HS-27A (cell line): ENCODE data around the gene RPL38.

Source experiments
- DNase-seq: peaks from one replicate; pipeline ENCODE4 v3.0.0-alpha.2; 2012; ENCODE audit warnings: low read depth, missing footprints

Gene RPL38

GRCh38 chr17:74211141-74211911 is 7.8 kb downstream of the RPL38 start:
- DNase-seq = no peak

- DNase-seq = no peak
Measured at GRCh38 chr17:74211912-74212208, 8.4 kb downstream of the RPL38 start.

- no peak for DNase-seq
Measured at GRCh38 chr17:74212209-74212912, 8.9 kb downstream of the RPL38 start.

GRCh38 chr17:74212913-74213791 is 9.7 kb downstream of the RPL38 start, which contains the start of gene TTYH2:
Gene TTYH2, plus strand, starts transcription at chr17:74213571. Its CDS starts 17 bp downstream, at chr17:74213588.
- no peak for DNase-seq

GRCh38 chr17:74213861-74214391 is 10.4 kb downstream of the RPL38 start:
- no peak for DNase-seq

- DNase-seq = no peak
Measured at GRCh38 chr17:74214484-74215341, 11.2 kb downstream of the RPL38 start.

GRCh38 chr17:74215342-74215727 is 11.9 kb downstream of the RPL38 start:
- no peak for DNase-seq

GRCh38 chr17:74216505-74216904 is 13.0 kb downstream of the RPL38 start:
- DNase-seq = no peak

GRCh38 chr17:74217037-74217730 is 13.7 kb downstream of the RPL38 start:
- no peak for DNase-seq

GRCh38 chr17:74217888-74218287 is 14.4 kb downstream of the RPL38 start:
- no peak for DNase-seq

GRCh38 chr17:74218436-74218835 is 15.0 kb downstream of the RPL38 start:
- DNase-seq = no peak

GRCh38 chr17:74219576-74220133 is 16.2 kb downstream of the RPL38 start:
- no peak for DNase-seq

- DNase-seq = no peak
Measured at GRCh38 chr17:74220219-74220618, 16.7 kb downstream of the RPL38 start.

- DNase-seq = no peak
Measured at GRCh38 chr17:74220946-74221818, 17.7 kb downstream of the RPL38 start.

GRCh38 chr17:74222399-74222798 is 18.9 kb downstream of the RPL38 start:
- no peak for DNase-seq

GRCh38 chr17:74223901-74224300 is 20.4 kb downstream of the RPL38 start:
- DNase-seq = no peak

GRCh38 chr17:74224959-74225725 is 21.7 kb downstream of the RPL38 start:
- no peak for DNase-seq

- DNase-seq = no peak
Measured at GRCh38 chr17:74226252-74226651, 22.8 kb downstream of the RPL38 start.
